Liver (tissue), 9 donors: ENCODE data around the gene NOS2. TPM values are rescaled to one million over a fixed set of nuclear protein-coding genes. Genes with fewer than 3 reads are reported as not detected.

Experiments used
- DNase-seq: peaks from one replicate; pipeline ENCODE4 v3.0.0-alpha.2; 2017; ENCODE audit warnings: low spot score
- H3K27ac ChIP-seq, 2 donors: one replicate each; pipeline ENCODE4 v1.7.0; 2013; ENCODE audit warnings: inconsistent platforms in 2 of 2, low read length in 2 of 2, control low read depth in 1 of 2, low read depth in 1 of 2, mild to moderate bottlenecking in 1 of 2
- H3K27me3 ChIP-seq, 4 donors: one replicate each; pipeline versions ENCODE4 v1.6.1 to v1.7.0; 2013; ENCODE audit warnings: low read length in 3 of 4, inconsistent platforms in 1 of 4, mild to moderate bottlenecking in 1 of 4, moderate library complexity in 1 of 4; ENCODE audit not compliant: control insufficient read depth in 4 of 4, insufficient read depth in 4 of 4
- H3K36me3 ChIP-seq, 4 donors: one replicate each; pipeline versions ENCODE4 v1.6.1 to v1.7.0; 2013; ENCODE audit warnings: low read length in 3 of 4, mild to moderate bottlenecking in 3 of 4, low read depth in 1 of 4, moderate library complexity in 1 of 4; ENCODE audit not compliant: control insufficient read depth in 4 of 4, insufficient read depth in 3 of 4
- H3K4me1 ChIP-seq, 4 donors: one replicate each; pipeline versions ENCODE4 v1.6.1 to v1.7.0; 2013; ENCODE audit warnings: low read length in 3 of 4, mild to moderate bottlenecking in 3 of 4, moderate library complexity in 1 of 4; ENCODE audit not compliant: control insufficient read depth in 4 of 4, insufficient read depth in 4 of 4
- H3K4me3 ChIP-seq, 3 donors: one replicate each; pipeline versions ENCODE4 v1.6.1 to v1.7.0; 2013; ENCODE audit warnings: low read length in 3 of 3, control low read depth in 1 of 3, low read depth in 1 of 3, mild to moderate bottlenecking in 1 of 3
- H3K9ac ChIP-seq, 2 donors: one replicate each; pipeline ENCODE4 v1.7.0; 2013; ENCODE audit warnings: low read length in 2 of 2, mild to moderate bottlenecking in 2 of 2, moderate library complexity in 2 of 2, control low read depth in 1 of 2, low read depth in 1 of 2
- H3K9me3 ChIP-seq, 4 donors: one replicate each; pipeline versions ENCODE4 v1.6.1 to v1.7.0; 2013; ENCODE audit warnings: low read length in 3 of 4; ENCODE audit not compliant: control insufficient read depth in 4 of 4
- ATF3 ChIP-seq: IDR thresholded peaks from 2 replicates; pipeline ENCODE4 v1.6.1; 2016; ENCODE audit warnings: antibody characterized with exemption
- CTCF ChIP-seq: fragments of 150-350 bp; IDR thresholded peaks from 2 replicates; pipeline ENCODE4 v1.5.1; 2017; ENCODE audit warnings: improper control_type of control experiment, low read depth, low read length; ENCODE audit not compliant: missing input control
- EGR1 ChIP-seq, 2 donors: IDR thresholded peaks; 2 replicates each; pipeline ENCODE4 v1.6.1; 2016 to 2018; ENCODE audit warnings: antibody characterized with exemption in 2 of 2, low read depth in 2 of 2
- FOXA1 ChIP-seq: IDR thresholded peaks from 2 replicates; pipeline ENCODE4 v1.6.1; 2016; ENCODE audit warnings: antibody characterized with exemption
- FOXA2 ChIP-seq: IDR thresholded peaks from 2 replicates; pipeline ENCODE4 v1.6.1; 2016; ENCODE audit warnings: antibody characterized with exemption
- GABPA ChIP-seq, 2 donors: IDR thresholded peaks in 1 of 2; conservative IDR thresholded peaks in 1 of 2; 2 replicates each; pipeline ENCODE4 v1.6.1; 2016; ENCODE audit warnings: antibody characterized with exemption in 2 of 2, mild to moderate bottlenecking in 1 of 2, moderate library complexity in 1 of 2
- HNF4A ChIP-seq, 2 donors: conservative IDR thresholded peaks; 2 replicates each; pipeline ENCODE4 v1.6.1; 2016; ENCODE audit warnings: antibody characterized with exemption in 2 of 2, mild to moderate bottlenecking in 2 of 2
- JUND ChIP-seq, 2 donors: IDR thresholded peaks; 2 replicates each; pipeline ENCODE4 v1.6.1; 2016; ENCODE audit warnings: antibody characterized with exemption in 2 of 2
- MAX ChIP-seq: IDR thresholded peaks from 2 replicates; pipeline ENCODE4 v1.6.1; 2016; ENCODE audit warnings: antibody characterized with exemption
- RAD21 ChIP-seq, 2 donors: IDR thresholded peaks; 2 replicates each; pipeline ENCODE4 v1.6.1; 2016; ENCODE audit warnings: antibody characterized with exemption in 2 of 2, mild to moderate bottlenecking in 2 of 2
- REST ChIP-seq: IDR thresholded peaks from 2 replicates; pipeline ENCODE4 v1.6.1; 2016; ENCODE audit warnings: antibody characterized with exemption, mild to moderate bottlenecking
- RXRA ChIP-seq, 2 donors: IDR thresholded peaks; 2 replicates each; pipeline ENCODE4 v1.6.1; 2017 to 2018; ENCODE audit warnings: antibody characterized with exemption in 2 of 2, mild to moderate bottlenecking in 1 of 2
- TAF1 ChIP-seq: conservative IDR thresholded peaks from 2 replicates; pipeline ENCODE4 v1.6.1; 2016; ENCODE audit warnings: antibody characterized with exemption, mild to moderate bottlenecking
- YY1 ChIP-seq: IDR thresholded peaks from 2 replicates; pipeline ENCODE4 v1.6.1; 2016; ENCODE audit warnings: antibody characterized with exemption, mild to moderate bottlenecking
- ZBTB33 ChIP-seq: IDR thresholded peaks from 2 replicates; pipeline ENCODE4 v1.6.1; 2016; ENCODE audit warnings: antibody characterized with exemption
- WGBS: extraction: QIAGEN DNeasy Blood & Tissue Kit; methylation state at CpG from one replicate; pipeline ENCODE4 v1.1.7; 2013; 5-methylcytosine and 5-hydroxymethylcytosine counted together
- polyA plus RNA-seq, 2 donors: library from polyadenylated mRNA; stranded (reverse) in 1 of 2; unstranded in 1 of 2; fragments of 200-250 nt in 1 of 2; fragments of >200 nt in 1 of 2; fragmentation: Nextera tagmentation in 1 of 2; extraction: Ambion mirVana in 1 of 2; gene quantifications; one replicate each; pipeline versions ENCODE4 v1.2.1 to v1.2.3, GENCODE V29; 2013 to 2015
- total RNA-seq, 2 donors: library from RNA; depleted of rRNA; stranded (reverse); fragments of >200 nt; gene quantifications; one replicate each; pipeline ENCODE4 v1.2.3, GENCODE V29; 2014
- donor health status: healthy.
- donor health status: healthy.
- donor health status: healthy.
- donor health status: healthy.
- donor health status: healthy.

NOS2 gene
- total and polyA plus RNA-seq, 4 donors, result under 0.01 to 0.01 TPM; not detected in 2

GRCh38 chr17:27810211-27810901 lies 10.0 kb upstream of the NOS2 start:
- Histone ChIP-seq H3K4me3 (no peak overlapping the region), H3K4me1 (peaks cover 0 to 8% (median 7%) of the 10 kb centered on the region in 4 donors), H3K27me3 (no peaks in the 10 kb centered on the region), H3K9ac (no peak overlapping the region), H3K27ac (no peak overlapping the region), H3K9me3 (no peaks in the 10 kb centered on the region), H3K36me3 (no peaks in the 10 kb centered on the region)
- TF ChIP-seq RAD21 (IDR thresholded peaks at IDR 0.05) (no peak), MAX (no peak), CTCF (no peak), REST (no peak), RXRA (IDR thresholded peaks at IDR 0.05) (no peak), FOXA1 (no peak), FOXA2 (no peak)
- DNase-seq, result no peak
- 66% methylated on average over 7 of the region's 7 CpGs for WGBS

DNA sequence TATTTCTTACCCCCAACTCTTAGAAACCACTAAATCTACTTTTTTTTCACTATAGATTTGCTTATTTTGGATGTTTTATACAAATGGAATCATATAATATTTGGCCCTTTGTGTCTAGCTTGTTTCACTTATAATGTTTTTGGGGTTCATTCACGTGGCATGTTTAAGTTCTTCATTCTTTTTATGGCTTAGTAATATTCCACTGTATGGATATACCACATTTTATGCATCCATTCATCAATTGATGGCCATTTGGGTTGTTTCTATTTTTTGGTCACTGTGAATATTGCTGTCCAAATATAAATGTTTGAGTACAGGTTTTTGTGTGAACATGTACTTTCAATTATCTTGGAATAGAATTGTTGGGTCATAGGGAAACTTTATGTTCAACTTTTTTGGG lies 9.2 kb upstream of the NOS2 start:
- Histone ChIP-seq H3K4me3 (no peak overlapping the region), H3K27ac (no peak overlapping the region), H3K27me3 (no peaks in the 10 kb centered on the region), H3K9ac (no peak overlapping the region), H3K4me1 (peaks cover 0 to 8% (median 7%) of the 10 kb centered on the region in 4 donors), H3K9me3 (no peaks in the 10 kb centered on the region), H3K36me3 (no peaks in the 10 kb centered on the region)
- WGBS, result 95% methylated on average over 1 of the region's 1 CpG
- TF ChIP-seq JUND (IDR thresholded peaks at IDR 0.05) (no peak), HNF4A (conservative IDR thresholded peaks at IDR 0.05) (no peak), ATF3 (no peak), FOXA2 (no peak), GABPA (IDR thresholded peaks at IDR 0.05 in 1 of 2, conservative IDR thresholded peaks at IDR 0.05 in 1 of 2) (no peak), YY1 (no peak), EGR1 (IDR thresholded peaks at IDR 0.05; ENCODE audit: low read depth in 2 of 2) (no peak), TAF1 (no peak), FOXA1 (no peak), ZBTB33 (no peak)
- DNase-seq, result no peak
